Measurements from ENCODE around the gene HCN4.

HCN4 gene

DNA sequence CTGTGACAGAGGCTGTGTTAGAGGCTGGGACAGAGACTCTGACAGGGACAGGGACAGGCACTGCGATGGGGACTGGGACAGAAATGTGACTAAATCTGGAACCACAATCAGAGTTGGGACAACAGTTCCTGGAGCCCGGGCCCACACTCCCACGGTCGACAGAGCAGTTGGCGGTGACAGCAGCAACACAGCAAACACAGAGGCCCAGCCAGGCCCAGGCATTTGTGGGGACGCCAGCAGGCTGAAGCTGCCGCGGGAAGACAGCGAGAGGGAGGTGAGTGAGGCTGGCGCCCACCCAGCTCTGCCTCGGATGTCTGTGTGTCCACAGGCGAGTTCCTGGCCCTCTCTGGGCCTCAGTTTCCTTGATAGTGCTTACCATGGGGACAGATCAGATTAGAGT lies 9.3 kb upstream of the HCN4 start:
- no peak for DNase-seq

DNA sequence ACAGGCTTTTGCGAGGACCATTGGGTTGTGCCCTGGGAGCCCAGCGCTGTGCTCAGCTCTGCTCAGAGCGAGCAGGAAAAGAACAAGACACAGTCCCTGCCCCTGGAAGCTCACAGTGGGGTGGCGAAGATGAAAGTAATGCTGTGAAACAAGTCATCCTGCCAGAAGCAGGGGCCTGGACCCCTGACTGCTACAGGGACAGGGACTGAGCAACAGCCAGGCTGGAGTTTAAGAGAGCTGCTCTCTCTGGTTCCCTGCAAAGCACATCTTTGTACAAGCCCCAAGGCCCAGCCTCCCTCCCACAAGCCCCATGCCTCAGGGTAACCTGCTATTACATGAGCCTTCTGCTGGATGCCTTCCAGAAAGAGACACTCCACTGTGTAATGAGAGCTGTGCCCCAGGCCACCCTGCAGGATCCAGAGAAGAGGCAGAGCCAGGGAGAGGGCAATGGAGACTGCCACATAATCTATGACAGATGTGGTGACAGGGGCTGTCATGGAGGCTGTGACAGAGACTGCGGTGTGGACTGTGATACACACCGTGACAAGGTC lies 7.1 kb upstream of the HCN4 start:
- no peak for DNase-seq

GRCh38 chr15:73375012-73375411 lies 6.3 kb upstream of the HCN4 start:
- no peak for DNase-seq

DNA sequence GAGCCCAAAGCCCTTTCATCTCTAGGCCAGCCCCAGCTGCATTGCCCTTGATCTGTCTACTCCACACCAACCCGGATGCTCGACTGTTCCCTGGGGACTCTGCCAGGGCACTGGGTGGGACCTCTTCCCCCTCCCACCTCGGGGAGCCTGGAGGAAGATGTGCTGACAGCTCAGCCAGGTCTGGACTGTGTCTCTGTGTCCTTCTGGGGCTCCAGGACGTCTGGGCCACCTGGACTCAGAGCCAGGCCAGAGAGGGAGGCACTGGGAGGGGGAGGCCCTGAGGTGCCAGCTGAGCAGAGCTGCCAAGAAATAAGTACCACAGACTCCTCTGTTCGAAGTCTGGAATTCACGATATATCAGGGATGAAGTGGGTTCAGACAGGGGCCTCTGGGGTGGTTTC lies 5.8 kb upstream of the HCN4 start:
- DNase-seq, result no peak

GRCh38 chr15:73373221-73373620 lies 4.5 kb upstream of the HCN4 start:
- no peak for DNase-seq

- no peak for DNase-seq
Measured at GRCh38 chr15:73371812-73372211, 3.1 kb upstream of the HCN4 start.

- DNase-seq, result no peak
Measured at GRCh38 chr15:73370151-73370550, 1.4 kb upstream of the HCN4 start.

GRCh38 chr15:73369154-73369694 lies 466 bp upstream of the HCN4 start:
- no peak for DNase-seq

- DNase-seq, result no peak
Measured at GRCh38 chr15:73367624-73368300, 996 bp downstream of the HCN4 start.

GRCh38 chr15:73366766-73367623 lies 1.8 kb downstream of the HCN4 start:
- DNase-seq, result no peak

DNA sequence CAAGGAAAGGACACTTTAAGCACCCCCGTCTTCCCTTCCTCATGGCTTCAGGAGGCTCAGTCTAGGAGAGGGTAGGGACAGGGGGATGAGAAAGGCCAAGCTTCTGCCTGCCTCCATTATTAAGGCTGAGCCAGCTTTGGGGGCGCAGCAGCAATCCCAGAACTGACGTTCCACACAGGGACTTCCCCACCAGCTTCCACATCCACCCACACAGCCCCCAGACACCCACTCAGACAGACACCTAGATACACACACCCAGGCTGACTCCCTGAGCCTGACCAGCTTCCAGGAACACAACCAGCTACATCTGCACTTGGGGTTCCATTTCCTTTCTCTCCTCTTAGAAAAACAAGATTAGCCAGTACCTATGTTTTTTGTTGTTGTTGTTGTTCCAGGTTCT lies 4.7 kb downstream of the HCN4 start:
- no peak for DNase-seq

DNA sequence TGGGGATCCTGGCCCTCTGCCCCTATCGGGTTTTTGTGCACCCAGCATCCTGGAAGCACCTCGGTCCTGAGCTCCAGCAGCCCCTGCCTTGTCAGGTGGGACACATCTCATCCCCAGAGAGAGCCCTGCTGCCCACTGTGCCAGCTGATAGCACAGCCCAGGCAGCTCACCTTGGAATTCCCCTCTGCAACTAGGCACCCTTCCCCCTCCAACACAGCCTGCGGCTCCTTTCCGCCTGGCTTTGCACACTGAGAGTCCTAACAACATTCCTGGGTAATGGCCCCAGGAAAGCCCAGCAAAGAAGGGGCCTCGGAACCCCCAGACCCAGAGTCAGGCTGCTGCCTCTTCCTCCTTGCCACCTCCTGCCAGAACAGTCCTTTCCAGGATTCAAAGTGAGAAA lies 5.9 kb downstream of the HCN4 start:
- DNase-seq, result no peak

GRCh38 chr15:73361337-73361736 lies 7.4 kb downstream of the HCN4 start:
- no peak for DNase-seq

DNA sequence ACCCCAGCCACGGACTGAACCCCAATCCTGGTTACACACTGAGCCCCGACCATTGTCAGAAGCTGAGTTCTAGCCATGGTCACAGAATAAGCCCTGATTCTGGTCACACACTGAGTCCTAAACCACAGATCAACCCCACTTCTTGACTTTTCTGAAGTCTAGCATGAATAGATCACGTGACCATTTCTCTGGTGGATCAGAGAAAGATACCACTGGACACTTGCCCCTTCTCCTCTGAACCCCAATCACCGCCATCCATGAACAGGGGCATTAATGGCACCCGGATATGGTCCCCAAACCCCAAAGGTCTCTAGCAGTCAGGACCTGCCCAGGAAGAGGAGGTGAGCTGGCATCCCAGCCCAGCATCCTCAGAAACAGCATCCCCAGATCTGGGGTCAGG lies 9.1 kb downstream of the HCN4 start:
- DNase-seq, result no peak

DNA sequence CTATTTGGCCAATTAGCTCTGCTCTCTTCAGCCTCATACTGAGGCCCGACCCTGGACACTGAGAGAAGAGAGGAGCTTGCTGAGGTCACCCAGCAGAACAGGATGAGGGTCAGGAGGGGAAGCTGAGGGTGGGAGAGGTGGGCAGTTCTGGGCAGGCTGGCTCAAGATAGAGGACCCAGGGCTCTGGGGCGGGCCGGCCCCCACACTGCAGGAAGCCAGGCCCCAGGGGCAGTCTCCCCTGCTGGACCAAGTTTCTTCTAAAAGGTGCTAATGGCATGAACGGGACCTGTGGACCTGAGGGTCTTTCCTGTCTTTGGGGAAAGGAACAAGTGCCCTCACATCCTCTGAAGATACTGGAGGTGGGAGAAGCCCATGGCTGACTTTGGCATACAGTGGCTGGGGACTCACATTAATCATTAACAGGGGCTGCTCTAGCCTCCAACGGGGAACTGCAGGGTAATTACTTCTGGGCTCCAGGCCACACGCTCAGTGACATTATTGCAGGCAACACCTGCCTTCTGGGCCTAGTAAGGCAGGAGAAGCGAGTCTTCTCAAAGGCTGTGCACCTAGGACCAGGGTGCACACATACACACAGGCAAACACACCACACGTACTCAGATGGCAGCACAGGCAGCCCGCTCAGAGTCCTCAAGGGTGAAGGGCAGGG lies 10.6 kb downstream of the HCN4 start:
- DNase-seq, result no peak

GRCh38 chr15:73355612-73356265 lies 13.0 kb downstream of the HCN4 start:
- DNase-seq, result no peak

GRCh38 chr15:73354241-73354640 lies 14.5 kb downstream of the HCN4 start:
- DNase-seq, result no peak

- no peak for DNase-seq
Measured at GRCh38 chr15:73353734-73354133, 15.0 kb downstream of the HCN4 start.

GRCh38 chr15:73352082-73352481 lies 16.7 kb downstream of the HCN4 start:
- DNase-seq, result no peak

GRCh38 chr15:73349191-73349590 lies 19.6 kb downstream of the HCN4 start:
- no peak for DNase-seq

- DNase-seq, result no peak
Measured at GRCh38 chr15:73346735-73347312, 21.9 kb downstream of the HCN4 start.

DNA sequence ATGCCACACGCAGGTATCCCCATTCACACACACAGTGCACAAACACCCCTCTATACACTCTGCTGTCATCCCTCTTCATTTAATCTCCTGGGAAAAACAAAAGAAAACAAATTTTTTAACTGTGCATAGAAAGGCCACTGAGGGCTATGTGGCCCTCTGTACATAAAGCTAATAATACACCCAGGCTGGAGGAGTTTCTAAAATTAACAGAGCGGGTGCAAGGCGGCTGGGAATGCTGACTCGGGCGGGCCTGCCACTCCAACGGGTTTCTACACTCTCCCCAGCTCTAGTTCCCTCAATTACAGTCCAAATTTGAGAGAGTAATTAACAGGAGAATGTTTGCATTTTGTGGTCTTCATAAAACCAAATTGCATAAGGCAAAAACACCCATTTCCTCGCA lies 23.1 kb downstream of the HCN4 start:
- DNase-seq, result no peak

All from SW 1271 (cell line).